Bladder microvascular endothelial cell (primary cell): Measurements from ENCODE around the gene FGG. TPM values are rescaled to one million over a fixed set of nuclear protein-coding genes. Genes with fewer than 3 reads are reported as not detected.

Experiments
- total RNA-seq: library from RNA; depleted of rRNA; stranded (reverse); fragments of >200 nt; gene quantifications from 2 replicates; pipeline ENCODE4 v1.2.3, GENCODE V29; 2014

FGG gene
- not detected in 2 replicates for total RNA-seq

DNA sequence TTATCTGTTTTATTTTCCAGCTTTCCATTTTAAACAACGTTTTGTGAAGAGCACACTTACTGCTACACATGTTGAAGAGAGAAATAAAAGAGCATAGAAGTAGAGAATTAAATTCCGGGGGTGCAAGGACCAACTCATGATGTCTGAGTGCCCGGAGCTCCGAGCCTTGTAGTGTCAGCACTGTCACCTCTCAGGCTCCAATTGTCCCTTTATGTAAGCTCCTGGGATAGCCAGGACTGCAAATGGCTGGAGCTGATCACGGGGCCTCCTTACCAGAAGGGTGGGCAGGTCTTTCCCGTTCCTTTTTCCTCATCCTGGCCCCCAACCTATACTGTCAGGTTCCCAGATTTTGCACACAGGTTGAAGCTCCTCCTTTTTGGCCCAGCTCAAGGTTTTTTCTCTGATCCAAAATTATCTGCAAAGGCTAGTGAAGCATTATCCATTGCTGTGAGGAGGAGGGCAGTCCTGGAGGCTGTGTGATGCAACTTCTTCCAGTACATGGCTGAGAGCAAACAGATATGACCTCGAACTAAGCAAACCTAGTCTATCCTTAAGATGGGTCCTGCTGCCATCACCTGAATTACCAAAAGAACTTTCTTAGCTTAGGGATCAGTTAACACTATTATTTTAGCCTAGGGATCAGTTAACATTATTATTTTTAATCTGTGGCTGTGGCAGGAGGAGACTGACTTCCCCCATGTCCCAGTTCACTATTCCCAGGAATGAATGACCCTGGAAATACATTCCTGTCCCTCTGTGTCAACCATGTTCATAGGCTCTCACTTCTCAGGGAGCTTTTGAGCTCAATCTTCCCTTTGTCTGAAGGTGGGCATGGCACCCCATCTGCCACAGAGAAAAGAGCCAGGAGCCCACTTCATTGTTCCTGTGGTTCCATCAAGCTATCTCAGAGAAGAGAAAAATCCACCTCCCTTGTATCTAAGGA is at the start of gene FGG:
Gene FGG, minus strand, starts transcription at position 185 of the 943 bp plus-strand sequence. Its CDS starts 47 bp downstream, at position 138.

DNA sequence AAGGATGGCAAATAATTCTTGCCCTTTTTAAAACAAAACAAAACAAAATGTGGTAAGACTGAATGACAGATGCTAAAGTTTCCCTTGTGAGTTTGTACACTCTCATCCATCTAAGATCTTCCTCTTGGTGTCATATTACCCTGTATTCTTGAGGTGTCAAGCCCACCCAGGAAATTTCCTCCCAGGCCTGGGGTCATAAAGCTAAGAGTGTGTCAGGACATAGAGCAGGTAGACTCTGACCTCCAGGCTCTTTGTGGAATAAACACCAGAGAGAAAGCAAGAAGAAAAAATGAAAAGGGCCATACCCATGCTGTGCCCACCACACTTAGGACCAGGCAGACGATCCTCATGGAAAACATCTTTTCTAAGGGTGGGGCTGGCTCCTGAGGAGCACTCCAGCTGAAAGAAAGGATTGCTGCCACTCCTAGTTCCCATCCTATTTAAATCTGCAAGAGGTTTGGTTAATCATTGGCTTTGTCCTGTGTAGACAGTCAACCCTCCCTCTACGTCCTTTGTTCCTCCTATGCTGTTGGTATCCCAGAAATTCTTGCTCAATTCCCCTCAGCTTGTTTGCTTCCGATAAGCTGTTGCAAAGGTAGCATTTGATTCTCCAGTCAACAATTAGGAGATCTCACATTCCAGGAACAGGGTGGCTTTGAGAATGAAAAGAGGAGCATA is 22.0 kb downstream of the FGG start, which contains the start of gene FGA:
Gene FGA, minus strand, starts transcription at position 414 of the 678 bp plus-strand sequence. Its CDS starts 55 bp downstream, at position 359.

DNA sequence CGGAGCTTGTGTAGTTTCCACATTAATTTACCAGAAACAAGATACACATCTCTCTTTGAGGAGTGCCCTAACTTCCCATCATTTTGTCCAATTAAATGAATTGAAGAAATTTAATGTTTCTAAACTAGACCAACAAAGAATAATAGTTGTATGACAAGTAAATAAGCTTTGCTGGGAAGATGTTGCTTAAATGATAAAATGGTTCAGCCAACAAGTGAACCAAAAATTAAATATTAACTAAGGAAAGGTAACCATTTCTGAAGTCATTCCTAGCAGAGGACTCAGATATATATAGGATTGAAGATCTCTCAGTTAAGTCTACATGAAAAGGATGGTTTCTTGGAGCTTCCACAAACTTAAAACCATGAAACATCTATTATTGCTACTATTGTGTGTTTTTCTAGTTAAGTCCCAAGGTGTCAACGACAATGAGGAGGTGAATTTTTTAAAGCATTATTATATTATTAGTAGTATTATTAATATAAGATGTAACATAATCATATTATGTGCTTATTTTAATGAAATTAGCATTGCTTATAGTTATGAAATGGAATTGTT is 49.7 kb downstream of the FGG start, which contains the start of gene FGB:
Gene FGB, plus strand, starts transcription at position 315 of the 558 bp plus-strand sequence. Its CDS starts 8 bp downstream, at position 323.

Other genes with a start within 250 kb of the FGG start
- gene DCHS2, start 120.9 kb downstream of the FGG start, total RNA-seq: under 0.01 TPM in 1 of 2 replicates, not detected in the other
- gene PLRG1, start 62.3 kb downstream of the FGG start, total RNA-seq: 41.9 and 111 TPM in 2 replicates
- not detected in 2 replicates for gene FGB, start 49.6 kb downstream of the FGG start, total RNA-seq
- gene FGA, start 21.9 kb downstream of the FGG start, total RNA-seq: not detected in 2 replicates
- gene LRAT, start 131.3 kb upstream of the FGG start, total RNA-seq: 0.06 TPM in 1 of 2 replicates, not detected in the other
- gene RBM46, start 168.6 kb upstream of the FGG start, total RNA-seq: not detected in 2 replicates